ENCODE results near the gene IGSF9B.

DNA sequence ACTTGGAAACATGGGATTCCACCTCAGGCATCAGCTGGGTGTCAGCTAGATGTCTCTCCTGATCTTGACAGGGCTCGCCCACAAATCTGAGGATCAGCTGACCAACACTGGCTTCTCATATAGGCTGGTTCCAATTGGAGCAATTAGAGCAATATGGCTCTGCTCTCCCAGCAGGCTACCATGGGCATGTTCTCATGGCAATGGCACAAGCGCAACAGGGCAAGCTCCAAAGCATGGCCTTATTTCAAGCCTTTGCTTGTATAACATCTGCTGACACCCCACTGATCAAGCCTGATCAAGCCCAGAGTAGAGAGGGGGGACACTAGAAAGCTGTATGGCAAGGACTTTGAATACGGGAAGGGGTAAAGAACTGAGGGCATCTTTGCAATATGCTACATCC lies 70.7 kb downstream of the IGSF9B start:
- TF ChIP-seq, protein P1, sequence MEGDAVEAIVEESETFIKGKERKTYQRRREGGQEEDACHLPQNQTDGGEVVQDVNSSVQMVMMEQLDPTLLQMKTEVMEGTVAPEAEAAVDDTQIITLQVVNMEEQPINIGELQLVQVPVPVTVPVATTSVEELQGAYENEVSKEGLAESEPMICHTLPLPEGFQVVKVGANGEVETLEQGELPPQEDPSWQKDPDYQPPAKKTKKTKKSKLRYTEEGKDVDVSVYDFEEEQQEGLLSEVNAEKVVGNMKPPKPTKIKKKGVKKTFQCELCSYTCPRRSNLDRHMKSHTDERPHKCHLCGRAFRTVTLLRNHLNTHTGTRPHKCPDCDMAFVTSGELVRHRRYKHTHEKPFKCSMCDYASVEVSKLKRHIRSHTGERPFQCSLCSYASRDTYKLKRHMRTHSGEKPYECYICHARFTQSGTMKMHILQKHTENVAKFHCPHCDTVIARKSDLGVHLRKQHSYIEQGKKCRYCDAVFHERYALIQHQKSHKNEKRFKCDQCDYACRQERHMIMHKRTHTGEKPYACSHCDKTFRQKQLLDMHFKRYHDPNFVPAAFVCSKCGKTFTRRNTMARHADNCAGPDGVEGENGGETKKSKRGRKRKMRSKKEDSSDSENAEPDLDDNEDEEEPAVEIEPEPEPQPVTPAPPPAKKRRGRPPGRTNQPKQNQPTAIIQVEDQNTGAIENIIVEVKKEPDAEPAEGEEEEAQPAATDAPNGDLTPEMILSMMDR (conservative IDR thresholded peaks at IDR 0.05) = no peak
- no peak for TF ChIP-seq EZH2 (IDR thresholded peaks at IDR 0.05; ENCODE audit: low read depth)

All from PC-9 (cell line).